Measurements from ENCODE around the gene GIPR.
A peak's percentile ranks its signal among the peaks of the same experiment; 100 is the strongest.
"Not testable (repeated sequence)": the region's sequence is repeated elsewhere in the genome, so short reads cannot be mapped to it uniquely, and the experiment has no call there.

Gene GIPR

GRCh38 chr19:45692187-45693105 lies 24.4 kb downstream of the GIPR start, which contains the start of gene QPCTL:
Gene QPCTL (plus strand): TSS chr19:45692666. CDS start chr19:45692704, 38 bp downstream.
- DNase-seq = peak; percentile 97 to 98

- DNase-seq = peak; percentile 88 to 91
Measured at GRCh38 chr19:45693106-45693788, 25.2 kb downstream of the GIPR start.

- no peak for DNase-seq
Measured at GRCh38 chr19:45701676-45702075, 33.7 kb downstream of the GIPR start.

- no peak for DNase-seq
Measured at GRCh38 chr19:45705115-45705514, 37.1 kb downstream of the GIPR start.

- DNase-seq = no peak
Measured at GRCh38 chr19:45705710-45706415, 37.8 kb downstream of the GIPR start.

- DNase-seq = no peak
Measured at GRCh38 chr19:45710356-45711130, 42.5 kb downstream of the GIPR start.

GRCh38 chr19:45711851-45712698 lies 44.1 kb downstream of the GIPR start:
- DNase-seq = no peak

- DNase-seq = no peak
Measured at GRCh38 chr19:45712699-45713067, 44.7 kb downstream of the GIPR start.

- DNase-seq = no peak
Measured at GRCh38 chr19:45713141-45713540, 45.1 kb downstream of the GIPR start.

- no peak for DNase-seq
Measured at GRCh38 chr19:45715139-45715538, 47.1 kb downstream of the GIPR start.

GRCh38 chr19:45716359-45717130 lies 48.5 kb downstream of the GIPR start:
- peak; percentile 24 to 38 for DNase-seq

- DNase-seq = peak; percentile 97 to 98
Measured at GRCh38 chr19:45717131-45717982, 49.3 kb downstream of the GIPR start.

GRCh38 chr19:45717983-45718650 lies 50.1 kb downstream of the GIPR start:
- DNase-seq = peak in 1 of 2 experiments; percentile 10

GRCh38 chr19:45720065-45720464 lies 52.0 kb downstream of the GIPR start:
- DNase-seq = not testable (repeated sequence)

GRCh38 chr19:45728683-45729082 lies 60.7 kb downstream of the GIPR start:
- not testable (repeated sequence) for DNase-seq

GRCh38 chr19:45729800-45730290 lies 61.8 kb downstream of the GIPR start:
- DNase-seq = peak; percentile 35 to 49

GRCh38 chr19:45730368-45731288 lies 62.6 kb downstream of the GIPR start, which contains the start of gene FBXO46:
Gene FBXO46 (minus strand): TSS chr19:45730896. CDS start chr19:45713495, 17,401 bp downstream.
- DNase-seq = peak; percentile 93 to 96

Data from activated CD4-positive, alpha-beta T cell treated with anti-CD3 and anti-CD28 coated beads, Interleukin-2, amount 50 U/mL, for 48 hours (primary cell).